Ishikawa (cell line): ENCODE measurements around the gene STEAP3.

Experiments used
- CEBPB ChIP-seq: IDR thresholded peaks from 2 replicates; pipeline ENCODE4 v1.6.1; 2012
- CREB1 ChIP-seq: IDR thresholded peaks from 2 replicates; pipeline ENCODE4 v1.6.1; 2012; ENCODE audit warnings: low read depth
- EGR1 ChIP-seq: IDR thresholded peaks from 2 replicates; pipeline ENCODE4 v1.6.1; 2012
- EP300 ChIP-seq: IDR thresholded peaks from 2 replicates; pipeline ENCODE4 v1.6.1; 2012; ENCODE audit warnings: borderline replicate concordance
- FOXM1 ChIP-seq: IDR thresholded peaks from 2 replicates; pipeline ENCODE4 v1.6.1; 2012; ENCODE audit warnings: low read depth, borderline replicate concordance
- MAX ChIP-seq: IDR thresholded peaks from 2 replicates; pipeline ENCODE4 v1.6.1; 2012
- NFIC ChIP-seq: IDR thresholded peaks from 2 replicates; pipeline ENCODE4 v1.6.1; 2012
- RAD21 ChIP-seq: IDR thresholded peaks from 2 replicates; pipeline ENCODE4 v1.6.1; 2012; ENCODE audit warnings: low read depth
- TAF1 ChIP-seq: IDR thresholded peaks from 2 replicates; pipeline ENCODE4 v1.6.1; 2012; ENCODE audit warnings: low read depth, mild to moderate bottlenecking
- TCF12 ChIP-seq: IDR thresholded peaks from 2 replicates; pipeline ENCODE4 v1.6.1; 2012; ENCODE audit warnings: low read depth
- TEAD4 ChIP-seq: IDR thresholded peaks from 2 replicates; pipeline ENCODE4 v1.6.1; 2012
- YY1 ChIP-seq: IDR thresholded peaks from 2 replicates; pipeline ENCODE4 v1.6.1; 2012; ENCODE audit warnings: low read depth
- ZBTB7A ChIP-seq: IDR thresholded peaks from 2 replicates; pipeline ENCODE4 v1.6.1; 2012; ENCODE audit warnings: low read depth
- TF ChIP-seq, protein P1 (sequence below): IDR thresholded peaks from 2 replicates; pipeline ENCODE4 v1.6.1; 2012; ENCODE audit warnings: low read depth, mild to moderate bottlenecking
- TF ChIP-seq, protein P2 (sequence below): IDR thresholded peaks from 2 replicates; pipeline ENCODE4 v1.6.1; 2012

STEAP3 gene

GRCh38 chr2:119222863-119223520 lies 642 bp upstream of the STEAP3 start:
- TF ChIP-seq TEAD4 (no peak), TAF1 (no peak), NFIC (no peak), EP300 (no peak), CREB1 (no peak), EGR1 (no peak), YY1 (no peak), FOXM1 (no peak), TCF12 (no peak)

DNA sequence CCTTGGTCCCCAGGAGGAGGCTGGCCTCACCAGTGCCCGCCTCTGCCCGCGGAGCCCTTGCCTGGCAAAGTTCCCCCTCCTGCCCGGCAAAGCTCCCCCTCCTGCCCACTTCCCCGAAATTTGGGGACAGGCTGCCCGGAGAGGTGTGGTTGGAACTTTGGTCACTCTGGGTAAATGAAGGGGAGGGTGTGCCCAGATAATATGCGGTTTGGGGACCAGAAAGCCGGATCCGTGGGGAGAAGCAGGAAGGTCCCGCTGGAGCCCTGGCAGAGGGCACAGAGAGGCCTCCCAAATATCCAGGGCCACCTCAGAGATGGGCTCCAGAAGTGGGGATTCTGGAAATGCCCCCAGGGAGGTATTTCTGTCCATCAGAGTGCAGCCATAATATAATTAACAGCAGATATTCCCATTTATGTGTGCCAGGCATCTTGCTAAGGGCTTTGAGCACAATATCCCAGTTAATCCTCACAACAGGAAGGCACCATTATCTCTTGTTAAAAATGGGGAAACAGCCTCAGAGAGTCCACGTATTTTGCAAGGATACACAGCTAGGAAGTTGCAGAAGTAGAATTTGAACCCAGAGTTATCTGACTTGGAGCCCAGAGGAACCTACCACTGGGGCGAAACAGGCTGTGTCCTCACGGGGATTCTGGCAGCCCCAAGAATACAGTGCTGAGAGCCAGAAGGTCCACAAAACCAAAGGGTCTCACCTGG lies 914 bp downstream of the STEAP3 start:
- TF ChIP-seq RAD21 (no peak), CEBPB (no peak), ZBTB7A (no peak), YY1 (no peak), FOXM1 (no peak), CREB1 (no peak), NFIC (no peak)
- TF ChIP-seq, protein P1, sequence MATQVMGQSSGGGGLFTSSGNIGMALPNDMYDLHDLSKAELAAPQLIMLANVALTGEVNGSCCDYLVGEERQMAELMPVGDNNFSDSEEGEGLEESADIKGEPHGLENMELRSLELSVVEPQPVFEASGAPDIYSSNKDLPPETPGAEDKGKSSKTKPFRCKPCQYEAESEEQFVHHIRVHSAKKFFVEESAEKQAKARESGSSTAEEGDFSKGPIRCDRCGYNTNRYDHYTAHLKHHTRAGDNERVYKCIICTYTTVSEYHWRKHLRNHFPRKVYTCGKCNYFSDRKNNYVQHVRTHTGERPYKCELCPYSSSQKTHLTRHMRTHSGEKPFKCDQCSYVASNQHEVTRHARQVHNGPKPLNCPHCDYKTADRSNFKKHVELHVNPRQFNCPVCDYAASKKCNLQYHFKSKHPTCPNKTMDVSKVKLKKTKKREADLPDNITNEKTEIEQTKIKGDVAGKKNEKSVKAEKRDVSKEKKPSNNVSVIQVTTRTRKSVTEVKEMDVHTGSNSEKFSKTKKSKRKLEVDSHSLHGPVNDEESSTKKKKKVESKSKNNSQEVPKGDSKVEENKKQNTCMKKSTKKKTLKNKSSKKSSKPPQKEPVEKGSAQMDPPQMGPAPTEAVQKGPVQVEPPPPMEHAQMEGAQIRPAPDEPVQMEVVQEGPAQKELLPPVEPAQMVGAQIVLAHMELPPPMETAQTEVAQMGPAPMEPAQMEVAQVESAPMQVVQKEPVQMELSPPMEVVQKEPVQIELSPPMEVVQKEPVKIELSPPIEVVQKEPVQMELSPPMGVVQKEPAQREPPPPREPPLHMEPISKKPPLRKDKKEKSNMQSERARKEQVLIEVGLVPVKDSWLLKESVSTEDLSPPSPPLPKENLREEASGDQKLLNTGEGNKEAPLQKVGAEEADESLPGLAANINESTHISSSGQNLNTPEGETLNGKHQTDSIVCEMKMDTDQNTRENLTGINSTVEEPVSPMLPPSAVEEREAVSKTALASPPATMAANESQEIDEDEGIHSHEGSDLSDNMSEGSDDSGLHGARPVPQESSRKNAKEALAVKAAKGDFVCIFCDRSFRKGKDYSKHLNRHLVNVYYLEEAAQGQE = no peak

DNA sequence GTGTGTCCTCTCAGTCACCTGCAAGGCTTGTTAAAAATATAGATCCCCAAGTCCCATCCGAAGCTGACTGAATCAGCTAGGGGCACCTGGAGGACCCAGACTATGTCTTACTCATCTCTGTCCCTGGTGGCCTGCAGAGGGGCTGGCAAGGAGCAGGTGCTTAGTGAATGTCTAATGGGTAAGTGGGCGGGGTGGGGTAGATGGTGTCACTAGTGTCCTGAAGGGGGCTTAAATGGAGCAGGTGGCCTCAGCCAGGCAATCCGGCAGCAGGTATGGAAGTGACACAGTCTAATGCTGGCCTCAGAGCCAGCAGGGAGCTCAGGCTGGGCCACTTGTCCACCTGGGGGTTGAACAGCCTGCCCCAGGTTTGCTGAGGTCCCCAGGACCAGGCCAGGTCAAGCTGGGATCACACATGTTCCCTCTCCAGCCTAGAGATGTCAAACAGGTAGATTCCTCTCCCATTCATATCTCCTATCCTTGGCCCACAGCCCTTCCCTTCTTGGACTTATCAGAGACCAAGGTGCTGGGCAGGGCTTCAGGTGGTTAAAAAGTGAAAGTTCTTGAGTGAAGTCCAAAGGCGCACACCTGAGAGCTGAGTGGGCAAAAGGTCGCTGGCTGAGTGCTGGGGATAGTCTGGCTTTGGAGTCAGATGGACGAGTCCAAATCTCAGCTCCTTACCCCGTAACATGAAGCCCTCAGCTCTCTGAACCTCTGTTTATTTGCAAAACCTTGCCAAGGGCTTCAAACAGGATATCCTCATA lies 1.7 kb downstream of the STEAP3 start:
- TF ChIP-seq, protein P2, sequence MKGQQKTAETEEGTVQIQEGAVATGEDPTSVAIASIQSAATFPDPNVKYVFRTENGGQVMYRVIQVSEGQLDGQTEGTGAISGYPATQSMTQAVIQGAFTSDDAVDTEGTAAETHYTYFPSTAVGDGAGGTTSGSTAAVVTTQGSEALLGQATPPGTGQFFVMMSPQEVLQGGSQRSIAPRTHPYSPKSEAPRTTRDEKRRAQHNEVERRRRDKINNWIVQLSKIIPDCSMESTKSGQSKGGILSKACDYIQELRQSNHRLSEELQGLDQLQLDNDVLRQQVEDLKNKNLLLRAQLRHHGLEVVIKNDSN = no peak
- TF ChIP-seq YY1 (no peak), CREB1 (no peak), EP300 (no peak), TCF12 (no peak), MAX (no peak), FOXM1 (no peak), NFIC (no peak)

GRCh38 chr2:119225926-119226325 lies 2.3 kb downstream of the STEAP3 start:
- TF ChIP-seq TAF1 (no peak), EGR1 (no peak), MAX (no peak), FOXM1 (no peak), YY1 (no peak), ZBTB7A (no peak), CREB1 (no peak), TEAD4 (no peak)
- TF ChIP-seq, protein P1 = no peak

DNA sequence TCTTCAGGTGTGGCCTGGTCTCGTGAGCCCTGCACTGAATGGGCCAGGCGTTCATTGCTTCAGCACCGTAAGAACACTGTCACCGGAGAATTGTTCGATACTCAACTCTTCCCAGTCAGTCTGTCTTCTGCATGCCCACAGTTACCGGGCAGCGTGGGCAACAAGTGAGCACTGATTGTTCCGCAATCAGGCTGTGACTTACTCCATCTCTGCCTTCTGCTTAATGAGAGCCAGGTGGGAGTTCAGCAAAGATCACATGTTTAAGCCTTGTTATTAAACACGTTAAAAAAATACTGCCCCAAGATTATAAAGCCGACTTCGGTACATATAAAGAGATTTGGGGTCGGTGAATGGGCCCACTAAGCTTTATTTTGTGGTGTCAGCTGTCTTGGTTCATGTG lies 3.7 kb downstream of the STEAP3 start:
- TF ChIP-seq CREB1 (no peak), NFIC (no peak), YY1 (no peak), TEAD4 (no peak), CEBPB (no peak), TCF12 (no peak), EGR1 (no peak)
- TF ChIP-seq, protein P1 = no peak
